Hypothalamus (tissue), 51 donors: ENCODE data around the gene ABCC12.

Source experiments
- DNase-seq, 51 donors: peaks; one replicate each; lab custom pipeline; 2025; lab: John Stamatoyannopoulos, UW

Gene ABCC12

DNA sequence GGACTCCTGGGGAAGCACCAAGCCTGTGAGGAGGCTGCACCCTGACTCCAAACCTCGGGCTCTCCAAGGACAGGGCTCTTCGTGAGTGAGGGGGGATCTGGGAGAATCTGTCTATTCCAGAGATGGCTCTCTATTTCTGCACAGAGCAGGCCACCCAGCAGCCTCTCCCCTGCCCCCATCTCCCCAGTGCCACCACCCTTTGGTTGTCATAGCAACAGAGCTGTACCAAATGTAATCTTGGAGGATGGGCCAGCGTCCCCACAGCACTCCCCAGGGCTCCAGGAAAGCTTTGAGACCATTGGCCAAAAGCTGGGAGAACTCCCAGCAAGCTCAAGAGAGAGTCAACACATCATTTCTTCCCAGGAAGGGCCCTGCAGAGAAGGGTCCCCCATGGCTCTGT is 49.3 kb downstream of the ABCC12 start:
- peak in 4 of 51 donors; percentile 10 to 26 (median 14) for DNase-seq
